T-helper 1 cell treated with Interleukin-12 subunit alpha and Interleukin-12 subunit beta and Interleukin-4 antibody, amounts not matched to agents 30 ng/mL and 1 ng/mL, for 36 hours (primary cell): ENCODE measurements around the gene HEPHL1. TPM values are rescaled to one million over a fixed set of nuclear protein-coding genes. Genes with fewer than 3 reads are reported as not detected.
"Not testable (repeated sequence)": the region's sequence is repeated elsewhere in the genome, so short reads cannot be mapped to it uniquely, and the experiment has no call there.

ENCODE experiments used
- intact Hi-C: fragments of 100-400 bp; cut with micrococcal nuclease; formaldehyde crosslinking; loops from one replicate; pipeline ENCODE4 v1.15.1; 2024
- total RNA-seq: library from RNA; stranded (reverse); gene quantifications from 2 replicates; pipeline ENCODE4 v1.2.3, GENCODE V29; 2022

Gene HEPHL1, protein sequence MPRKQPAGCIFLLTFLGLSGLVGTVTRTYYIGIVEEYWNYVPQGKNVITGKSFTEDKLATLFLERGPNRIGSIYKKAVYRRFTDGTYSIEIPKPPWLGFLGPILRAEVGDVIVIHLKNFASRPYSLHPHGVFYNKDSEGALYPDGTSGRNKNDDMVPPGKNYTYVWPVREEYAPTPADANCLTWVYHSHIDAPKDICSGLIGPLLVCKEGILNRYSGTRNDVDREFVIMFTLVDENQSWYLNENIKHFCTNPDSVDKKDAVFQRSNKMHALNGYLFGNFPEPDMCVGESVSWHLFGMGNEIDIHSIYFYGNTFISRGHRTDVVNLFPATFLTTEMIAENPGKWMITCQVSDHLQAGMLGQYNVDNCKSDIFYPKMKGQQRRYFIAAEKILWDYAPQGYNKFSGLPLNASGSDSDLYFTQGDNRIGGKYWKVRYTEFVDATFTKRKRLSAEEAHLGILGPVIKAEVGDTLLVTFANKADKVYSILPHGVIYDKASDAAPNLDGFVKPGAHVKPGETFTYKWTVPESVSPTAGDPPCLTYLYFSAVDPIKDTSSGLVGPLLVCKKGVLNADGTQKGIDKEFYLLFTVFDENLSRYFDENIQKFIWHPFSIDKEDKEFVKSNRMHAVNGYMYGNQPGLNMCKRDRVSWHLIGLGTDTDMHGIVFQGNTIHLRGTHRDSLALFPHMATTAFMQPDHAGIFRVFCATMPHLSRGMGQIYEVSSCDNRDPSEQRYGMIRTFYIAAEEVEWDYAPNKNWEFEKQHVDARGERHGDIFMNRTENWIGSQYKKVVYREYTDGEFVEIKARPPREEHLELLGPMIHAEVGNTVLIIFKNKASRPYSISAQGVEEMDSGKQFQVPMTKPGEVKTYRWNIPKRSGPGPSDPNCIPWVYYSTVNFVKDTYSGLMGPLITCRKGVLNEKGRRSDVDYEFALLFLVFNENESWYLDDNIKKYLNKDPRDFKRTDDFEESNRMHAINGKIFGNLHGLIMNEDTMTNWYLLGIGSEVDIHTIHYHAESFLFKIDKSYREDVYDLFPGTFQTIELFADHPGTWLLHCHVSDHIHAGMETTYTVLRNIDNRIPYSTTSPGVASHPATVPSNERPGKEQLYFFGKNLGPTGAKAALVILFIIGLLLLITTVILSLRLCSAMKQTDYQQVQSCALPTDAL
- total RNA-seq: not detected in 2 replicates

DNA sequence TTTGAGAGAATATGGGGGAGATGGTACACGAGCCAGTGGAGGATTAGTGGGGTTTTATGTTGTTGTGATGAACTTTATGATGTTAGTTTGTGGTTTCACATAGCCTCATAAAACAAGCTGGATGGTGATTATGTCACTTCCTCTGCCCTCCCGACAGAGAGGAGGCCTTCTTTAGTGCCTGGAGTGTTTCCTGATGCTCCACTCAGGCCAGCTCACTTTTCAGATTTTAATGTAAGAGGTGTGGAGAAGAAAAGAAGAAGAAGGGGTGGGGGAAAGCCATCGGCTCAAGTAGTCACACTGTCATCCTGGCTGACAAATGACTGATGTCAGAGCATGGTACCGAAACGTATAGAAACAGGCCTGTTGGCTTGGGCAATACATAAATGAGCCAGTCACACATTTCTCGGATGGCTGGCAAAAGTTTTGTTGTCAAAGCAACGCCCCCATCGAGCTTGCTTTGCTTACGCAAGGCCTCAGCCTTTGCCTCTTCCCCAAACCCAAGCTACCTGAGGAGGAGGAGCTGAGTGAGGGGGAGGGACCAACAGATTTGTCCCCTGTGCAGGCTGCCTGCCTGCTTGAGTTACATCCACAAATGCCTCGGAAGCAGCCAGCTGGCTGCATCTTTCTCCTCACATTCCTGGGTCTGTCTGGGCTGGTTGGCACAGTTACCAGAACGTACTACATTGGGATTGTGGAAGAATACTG is at the start of gene HEPHL1:
Gene HEPHL1 (plus strand): TSS at position 578 of the 705 bp plus-strand sequence. CDS start 15 bp downstream, at position 593.
- intact Hi-C loops: no loop called here

DNA sequence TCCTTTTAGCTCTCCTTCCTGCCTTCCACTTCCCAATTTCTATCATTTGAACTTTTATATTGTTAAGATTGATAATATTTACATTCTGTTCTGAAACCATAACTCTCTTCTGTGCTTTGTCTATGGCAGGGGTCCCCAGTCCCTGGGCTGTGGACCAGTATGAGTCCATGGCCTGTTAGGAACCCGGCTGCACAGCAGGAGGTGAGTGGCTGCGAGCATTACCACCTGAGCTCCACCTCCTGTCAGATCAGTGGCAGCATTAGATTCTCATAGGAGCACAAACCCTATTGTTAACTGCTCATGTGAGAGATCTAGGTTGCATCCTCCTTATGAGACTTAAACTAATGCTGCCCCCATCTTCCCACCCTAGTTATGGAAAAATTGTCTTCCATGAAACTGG is 48.4 kb upstream of the HEPHL1 start:
- intact Hi-C loops: no loop called here

DNA sequence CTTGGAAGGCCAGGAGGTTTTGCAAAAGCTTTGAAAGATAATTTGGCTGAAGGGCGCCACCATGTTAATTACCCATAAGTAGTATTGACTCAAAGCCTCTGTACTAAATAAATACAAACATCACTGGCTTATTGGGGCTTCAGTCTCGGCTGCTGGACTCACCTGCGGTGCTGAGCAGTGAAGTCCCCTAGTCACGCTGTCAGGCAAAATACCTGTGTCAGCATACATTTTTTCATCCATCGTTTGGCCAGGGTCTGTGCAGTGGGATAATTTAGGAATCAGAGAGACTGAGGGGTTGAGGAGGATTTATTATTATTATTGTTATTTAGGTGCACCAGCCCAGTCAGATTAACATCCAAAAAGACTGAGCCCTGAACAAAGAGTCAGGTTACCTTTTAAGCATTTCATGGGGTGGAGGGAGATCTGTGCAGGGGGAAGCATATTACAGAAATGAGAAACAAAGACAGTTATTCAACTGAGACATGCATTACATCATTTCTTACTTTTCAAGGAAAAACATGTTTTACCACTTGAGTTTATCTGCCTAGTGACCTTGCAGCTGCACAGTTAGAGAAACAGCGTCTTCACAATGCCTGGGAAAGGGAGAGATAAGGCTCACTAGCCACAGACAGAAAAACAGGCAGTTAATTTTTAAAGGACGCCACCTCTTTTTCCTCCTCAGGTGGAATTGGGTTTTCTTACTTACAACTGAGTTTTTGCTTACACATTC is 47.7 kb upstream of the HEPHL1 start:
- intact Hi-C loops: not testable (repeated sequence)

DNA sequence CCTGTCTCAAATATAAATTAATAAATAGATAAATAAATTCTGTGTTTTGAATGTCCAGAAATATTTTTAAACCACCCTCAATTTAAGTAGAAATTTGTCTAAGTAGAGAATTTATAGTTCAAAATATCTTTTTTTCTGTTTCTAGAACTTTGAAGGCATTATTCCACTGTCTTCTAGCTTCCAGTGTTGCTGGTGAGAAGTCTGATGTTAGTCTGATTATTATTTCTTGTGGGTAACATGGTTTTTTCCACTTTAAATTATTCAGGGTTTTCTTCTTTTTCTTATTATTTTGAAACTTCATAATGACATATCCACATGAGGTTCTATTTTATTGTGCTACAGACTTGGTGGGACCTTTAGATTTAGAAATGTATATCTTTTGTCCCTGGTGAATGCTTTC is 46.4 kb upstream of the HEPHL1 start:
- intact Hi-C loops: no loop called here

DNA sequence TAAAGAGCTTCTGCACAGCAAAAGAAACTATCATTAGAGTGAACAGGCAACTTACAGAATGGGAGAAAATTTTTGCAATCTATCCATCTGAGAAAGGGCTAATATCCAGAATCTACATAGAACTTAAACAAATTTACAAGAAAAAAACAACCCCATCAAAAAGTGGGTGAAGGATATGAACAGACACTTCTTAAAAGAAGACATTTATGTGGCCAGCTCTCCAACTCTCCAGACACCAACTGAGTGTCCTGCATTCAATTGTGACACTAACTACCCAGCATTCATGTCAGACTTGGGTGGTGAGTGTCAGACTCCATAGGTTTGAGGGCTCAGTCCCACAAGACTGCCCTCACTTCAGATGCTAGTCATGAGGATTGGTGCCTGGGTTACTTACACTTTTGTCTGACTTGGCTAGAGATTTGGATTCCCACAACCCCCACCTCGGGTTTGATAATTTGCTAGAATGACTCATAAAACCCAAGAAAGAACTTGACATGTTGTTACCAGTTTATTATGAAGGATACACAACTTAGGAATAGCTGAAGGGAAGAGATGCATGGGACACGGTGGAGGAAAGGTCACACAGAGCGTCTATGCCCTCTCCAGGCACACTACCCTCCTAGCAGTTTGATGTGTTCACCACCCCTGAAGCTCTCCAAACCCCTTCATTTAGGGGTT is 44.4 kb upstream of the HEPHL1 start:
- intact Hi-C loops: not testable (repeated sequence)

DNA sequence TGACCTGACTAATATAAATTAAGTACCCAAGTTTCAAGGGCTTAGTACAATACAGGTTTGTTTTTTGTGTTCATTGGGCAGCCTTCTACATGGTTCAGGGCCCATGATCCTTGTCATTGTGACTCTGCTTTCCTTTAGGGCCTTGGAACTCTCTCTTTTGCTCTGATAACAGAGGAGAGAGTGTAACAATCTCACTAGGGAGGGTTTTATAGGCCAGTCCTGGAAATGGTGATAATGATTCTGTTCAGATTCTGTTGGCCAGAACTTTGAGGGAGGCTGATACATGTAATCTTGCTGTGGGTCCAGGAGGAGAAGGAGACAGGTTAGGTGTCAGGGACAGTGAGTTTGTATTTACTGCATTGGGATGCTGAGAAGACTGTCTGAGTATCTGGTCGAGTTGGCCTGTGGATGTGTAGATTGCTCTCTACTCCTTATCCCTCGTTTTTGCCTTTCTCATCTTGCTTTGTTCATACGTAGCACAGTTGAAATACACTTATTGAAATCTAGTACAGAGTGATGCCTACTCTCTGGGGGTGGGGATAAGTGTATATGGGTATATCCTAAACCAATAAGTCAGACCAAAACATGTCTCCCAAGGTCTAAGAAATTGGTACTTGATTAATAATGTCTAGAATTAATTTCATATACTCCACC is 37.5 kb upstream of the HEPHL1 start:
- intact Hi-C loops: no loop called here

DNA sequence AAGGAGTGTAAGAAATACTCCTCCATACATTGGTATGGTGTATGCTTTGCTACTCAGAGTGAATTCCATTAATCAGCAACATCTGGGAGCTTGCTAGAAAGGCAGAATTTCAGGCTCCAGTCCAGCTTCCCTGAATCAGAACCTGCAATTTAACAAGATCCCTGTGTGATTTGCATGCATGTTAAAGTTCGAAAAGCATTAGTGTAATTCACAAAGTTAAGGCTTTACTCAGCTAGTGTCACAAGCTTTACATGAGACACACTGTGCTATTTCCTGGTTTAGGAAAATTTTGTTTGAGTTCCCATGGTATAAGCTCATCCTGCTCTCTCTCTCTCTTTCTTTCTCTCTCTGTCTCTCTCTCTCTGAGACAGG is 37.0 kb upstream of the HEPHL1 start:
- intact Hi-C loops: no loop called here

DNA sequence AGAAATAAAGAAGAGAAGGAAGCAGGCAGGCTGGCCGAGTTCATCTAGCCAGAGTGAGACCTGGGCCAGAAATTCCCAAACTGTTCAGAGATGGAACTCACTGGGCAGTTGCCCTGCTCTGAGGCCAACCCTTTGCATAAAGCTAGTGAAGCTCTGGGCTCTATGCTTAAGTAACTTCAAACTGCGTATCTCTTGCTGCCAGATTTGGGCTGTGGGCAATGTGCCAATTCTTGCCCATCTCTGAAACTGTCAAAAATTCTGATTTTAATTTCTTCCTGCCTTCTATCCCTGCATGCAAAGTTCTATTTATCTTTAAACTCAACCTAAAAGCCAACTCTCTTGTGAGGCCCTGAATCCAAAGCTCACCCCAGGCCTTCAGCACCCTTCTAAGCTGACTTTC is 36.2 kb upstream of the HEPHL1 start:
- intact Hi-C loops: no loop called here

DNA sequence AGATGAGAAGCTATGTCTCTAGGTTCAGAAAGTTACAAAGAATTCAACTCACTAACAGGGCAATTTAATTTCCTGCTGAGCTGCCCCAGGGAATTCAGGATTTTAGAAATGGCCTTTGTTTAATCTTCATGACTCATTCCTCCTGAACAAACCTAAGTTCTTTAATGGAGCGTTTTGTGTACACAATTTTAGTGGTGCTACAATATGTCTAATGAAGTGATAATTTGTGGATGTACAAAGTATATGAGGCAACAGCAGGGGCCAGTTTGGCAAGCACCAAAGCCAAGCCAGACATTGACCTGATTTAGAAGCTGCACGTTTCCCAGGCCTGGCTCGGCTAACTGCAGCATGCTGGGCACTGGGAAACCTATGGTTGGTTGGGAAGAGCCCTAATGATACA is 34.4 kb upstream of the HEPHL1 start:
- intact Hi-C loops: no loop called here

DNA sequence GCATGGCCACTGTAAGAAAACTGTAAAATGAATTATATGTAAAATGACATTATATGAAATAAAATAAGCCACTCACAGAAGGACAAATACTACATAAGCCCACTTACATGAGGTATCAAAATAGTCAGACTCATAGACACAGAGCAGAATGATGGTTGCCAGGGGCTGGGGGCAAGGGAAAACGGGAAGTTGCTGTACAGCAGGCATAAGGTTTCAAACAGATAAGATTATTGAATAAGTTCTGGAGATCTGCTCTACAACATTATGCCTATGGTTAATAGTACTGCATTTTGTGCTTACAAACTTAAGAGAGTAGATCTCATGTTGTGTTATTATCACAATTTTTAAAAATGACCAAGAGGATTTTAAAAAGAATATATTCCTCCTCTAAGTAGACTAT is 32.7 kb upstream of the HEPHL1 start:
- intact Hi-C loops: no loop called here

DNA sequence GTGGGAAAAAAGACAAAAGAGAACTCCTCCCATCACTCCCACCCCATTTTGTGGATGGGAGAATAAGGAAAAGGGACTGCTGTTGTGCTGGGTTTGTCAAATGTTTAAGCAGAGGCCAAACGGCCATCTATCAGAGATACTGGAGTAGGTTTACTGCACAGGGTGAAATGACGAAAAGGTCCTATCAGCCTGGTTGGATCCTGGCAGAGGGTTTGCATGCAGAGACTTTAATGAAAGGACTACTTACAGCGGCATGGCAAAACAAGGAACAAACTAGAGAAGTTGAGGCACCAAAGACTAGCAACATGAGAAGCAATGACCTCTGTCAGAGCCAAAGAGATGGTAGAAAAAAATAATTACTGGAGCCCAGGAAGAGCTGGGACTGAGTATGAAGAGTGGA is 32.2 kb upstream of the HEPHL1 start:
- intact Hi-C loops: no loop called here

DNA sequence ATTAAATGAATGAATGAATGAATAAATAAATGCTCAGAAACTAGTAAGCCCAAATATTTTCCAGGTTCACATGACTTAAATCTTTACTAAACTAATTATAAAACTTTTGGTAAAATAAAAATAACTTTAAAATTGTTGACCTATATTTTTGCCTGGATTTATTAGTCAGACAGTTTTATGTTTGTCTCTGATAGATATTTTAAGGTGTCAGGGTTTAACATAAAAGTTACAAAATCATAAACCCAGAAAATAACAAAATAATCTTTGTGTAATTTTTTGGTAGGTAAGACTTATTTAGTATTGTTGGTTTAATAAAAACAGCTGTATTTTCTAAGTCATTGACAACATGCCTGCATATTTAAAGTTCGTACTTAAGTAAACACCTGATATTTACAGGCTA is 27.4 kb upstream of the HEPHL1 start:
- intact Hi-C loops: no loop called here

DNA sequence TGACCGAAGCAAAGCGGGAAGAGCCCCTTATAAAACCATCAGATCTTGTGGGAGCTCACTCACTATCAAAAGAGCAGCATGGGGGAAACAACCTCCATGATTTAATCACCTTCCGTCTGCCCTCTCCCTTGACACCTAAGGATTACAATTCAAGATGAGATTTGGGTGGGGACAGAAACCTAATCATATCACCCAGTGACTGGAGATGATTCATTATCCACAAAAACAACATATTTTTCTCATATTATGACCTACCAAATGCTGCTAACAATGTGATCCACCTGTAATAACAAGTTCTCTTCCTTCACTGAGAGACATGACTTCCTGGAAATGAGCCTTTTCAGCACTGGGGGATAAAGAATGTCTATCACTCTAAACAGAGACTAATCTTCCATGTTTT is 23.4 kb upstream of the HEPHL1 start:
- intact Hi-C loops: no loop called here

DNA sequence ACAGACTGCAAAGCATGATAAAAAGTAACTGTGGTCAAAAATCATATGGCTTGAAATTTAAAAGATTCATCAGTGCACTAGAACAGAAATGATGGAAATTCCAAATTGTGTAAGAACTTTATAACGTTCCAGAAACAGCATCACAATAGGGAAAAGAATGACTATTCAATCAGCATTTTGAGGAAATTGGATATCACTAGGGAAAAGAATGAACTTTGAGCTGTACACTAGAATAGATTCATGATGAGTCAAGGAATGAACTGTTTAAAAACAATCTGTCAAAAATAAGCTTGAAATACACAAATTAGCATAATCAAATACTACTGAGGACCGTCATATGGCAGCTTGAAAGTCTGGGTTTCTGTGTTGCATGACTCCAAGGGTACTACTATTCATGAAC is 20.5 kb upstream of the HEPHL1 start:
- intact Hi-C loops: no loop called here

DNA sequence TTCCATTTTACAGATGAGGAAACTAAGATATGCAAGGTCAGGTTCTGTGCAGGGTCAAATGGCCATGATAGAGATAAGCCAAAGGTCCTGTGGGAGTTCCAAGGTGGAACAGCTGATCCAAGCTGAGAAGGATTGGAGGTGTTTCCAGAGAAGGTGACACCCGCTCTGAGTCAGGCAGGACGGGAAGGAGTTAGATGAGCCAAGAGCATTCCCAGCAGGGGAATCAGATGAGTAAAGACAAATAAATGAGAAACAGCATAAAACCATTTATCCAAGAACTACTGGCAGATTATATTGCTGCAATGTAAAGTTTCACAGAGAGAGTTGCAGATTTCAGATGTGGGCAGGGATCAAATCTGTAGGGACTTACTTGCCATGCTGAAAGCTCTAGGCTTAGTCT is 18.9 kb upstream of the HEPHL1 start:
- intact Hi-C loops: no loop called here

DNA sequence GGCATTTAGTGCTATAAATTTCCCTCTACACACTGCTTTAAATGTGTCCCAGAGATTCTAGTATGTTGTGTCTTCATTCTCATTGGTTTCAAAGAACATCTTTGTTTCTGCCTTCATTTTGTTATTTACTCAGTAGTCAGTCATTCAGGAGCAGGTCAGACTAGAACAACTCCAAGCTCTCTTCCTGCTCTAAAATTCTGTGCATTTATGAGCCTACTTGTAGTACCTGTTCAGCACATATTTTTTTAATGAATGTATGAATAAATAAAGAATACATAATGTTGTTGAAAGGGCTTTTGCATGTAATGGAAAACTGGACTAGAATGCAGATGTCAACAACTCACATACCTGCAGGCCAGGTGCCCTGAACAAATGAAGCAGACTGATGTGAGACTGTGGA is 13.7 kb upstream of the HEPHL1 start:
- intact Hi-C loops: no loop called here

DNA sequence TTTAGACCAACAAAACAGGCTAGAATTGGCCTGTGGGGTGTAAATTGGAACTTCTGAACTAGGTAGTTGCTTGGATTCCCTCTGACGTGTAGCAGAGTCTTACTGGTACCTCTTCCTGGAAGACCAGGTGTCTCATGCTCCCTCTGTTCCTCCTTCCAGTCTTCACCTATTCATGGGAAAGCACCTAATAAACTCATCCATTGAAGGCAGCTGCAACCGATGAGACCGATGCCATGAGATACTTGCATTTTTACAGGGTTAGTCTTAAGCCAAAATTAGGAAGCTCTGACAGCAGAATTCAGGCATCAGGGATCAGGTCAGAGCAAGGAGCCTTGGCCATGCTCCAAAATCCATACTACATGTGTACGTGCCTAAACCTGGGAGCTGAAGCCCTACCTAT is 13.2 kb upstream of the HEPHL1 start:
- intact Hi-C loops: no loop called here

DNA sequence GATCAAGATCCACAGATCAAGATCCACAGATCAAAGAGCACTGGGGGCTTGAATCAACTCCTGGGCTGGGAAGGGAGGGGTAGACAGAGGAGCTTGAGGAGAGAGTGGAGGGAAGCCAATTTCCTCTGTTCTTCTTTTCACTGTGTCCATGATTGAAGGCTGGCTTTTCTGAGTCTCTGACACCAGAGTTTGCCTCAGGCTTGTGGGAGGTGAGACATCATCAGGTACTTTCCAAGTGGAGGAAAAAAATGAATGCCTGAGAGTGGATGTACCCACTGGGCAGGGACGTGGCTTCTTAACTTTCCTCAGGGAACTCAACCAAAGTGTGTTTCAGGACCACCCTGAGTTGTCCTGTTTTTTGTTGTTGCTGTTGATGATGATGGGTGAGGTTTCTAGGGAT is 11.0 kb upstream of the HEPHL1 start:
- intact Hi-C loops: no loop called here

DNA sequence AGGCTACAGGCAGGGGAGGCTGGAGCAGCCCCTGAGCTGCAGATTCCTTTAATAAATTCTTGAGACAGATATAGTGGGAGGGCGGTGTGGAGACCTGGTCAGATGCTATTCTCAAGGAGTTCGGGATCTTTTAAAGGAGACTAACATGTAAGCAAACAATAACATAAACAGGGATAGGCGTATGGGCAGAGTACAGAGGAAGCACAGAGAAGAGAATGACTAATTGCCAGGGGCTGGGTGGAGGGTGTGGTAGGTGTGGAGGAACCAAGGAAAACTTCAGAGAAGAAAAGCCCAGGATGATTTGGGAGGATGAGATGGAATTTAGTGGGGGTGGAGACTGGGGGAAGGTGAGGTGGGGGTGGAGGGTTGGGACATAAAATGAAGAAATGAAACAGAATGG is 9.7 kb upstream of the HEPHL1 start:
- intact Hi-C loops: no loop called here

DNA sequence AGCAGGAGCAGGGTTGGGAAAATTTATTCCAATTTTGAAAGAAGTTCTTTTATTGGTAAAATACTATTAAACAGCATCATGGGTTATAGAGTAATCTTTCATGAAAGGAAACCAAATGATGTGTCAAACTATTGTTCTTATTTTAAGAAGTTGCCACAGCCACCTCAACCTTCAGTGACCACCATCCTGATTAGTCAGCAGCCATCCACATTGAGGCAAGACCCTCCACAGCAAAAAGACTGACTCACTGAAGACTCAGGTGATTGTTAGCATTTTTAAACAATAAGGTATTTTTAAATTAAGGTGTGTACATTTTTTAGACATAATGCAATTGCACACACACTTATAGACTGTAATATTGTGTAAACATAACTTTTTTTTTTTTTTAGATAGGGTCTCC is 3.7 kb upstream of the HEPHL1 start:
- intact Hi-C loops: no loop called here
